OCI-LY7 (cell line): ENCODE results near the gene MPPED1. TPM values are rescaled to one million over a fixed set of nuclear protein-coding genes. Genes with fewer than 3 reads are reported as not detected.

Source experiments
- BruUV-seq: library from RNA; stranded (reverse); fragments of 400-500 nt; replicated peaks from 2 replicates; lab custom pipeline; 2021; lab: Mats Ljungman, UMichigan
- CTCF ChIA-PET: fragments of 300-600 bp; sonication (Branson Sonifier 250); formaldehyde crosslinking; loops from one replicate; lab custom pipeline; 2022; ENCODE audit warnings: antibody characterized with exemption; ENCODE audit not compliant: unreplicated experiment; lab: Charles Lee
- POLR2A ChIA-PET: fragments of 300-600 bp; sonication (Branson Sonifier 250); formaldehyde crosslinking; loops from one replicate; lab custom pipeline; 2022; ENCODE audit warnings: antibody characterized with exemption; lab: Charles Lee
- DNase-seq: peaks from one replicate; pipeline ENCODE4 v3.0.0-alpha.2; 2015; ENCODE audit warnings: low spot score
- H2AFZ ChIP-seq: fragments of 200-600 bp; sonication (generic), shearing (Covaris generic); 2 replicates; pipeline ENCODE4 v1.6.1; 2014; ENCODE audit warnings: mild to moderate bottlenecking, antibody characterized with exemption, low read length, moderate library complexity
- H3K27ac ChIP-seq: fragments of 200-600 bp; sonication (generic); 2 replicates; pipeline ENCODE4 v1.5.1; 2014; ENCODE audit warnings: mixed run types, low read depth, mild to moderate bottlenecking, moderate library complexity, low read length, inconsistent platforms; ENCODE audit not compliant: poor library complexity, severe bottlenecking
- H3K36me3 ChIP-seq: fragments of 200-600 bp; sonication (generic); 2 replicates; pipeline ENCODE4 v1.6.1; 2014; ENCODE audit warnings: mild to moderate bottlenecking, antibody characterized with exemption, low read length, moderate library complexity, mixed read lengths; ENCODE audit not compliant: insufficient read depth
- H3K4me1 ChIP-seq: fragments of 200-600 bp; sonication (generic); 2 replicates; pipeline ENCODE4 v1.5.1; 2014; ENCODE audit warnings: mild to moderate bottlenecking, low read length; ENCODE audit not compliant: insufficient read depth, poor library complexity, severe bottlenecking
- H3K4me2 ChIP-seq: fragments of 200-600 bp; sonication (generic); 2 replicates; pipeline ENCODE4 v1.6.1; 2014; ENCODE audit warnings: mild to moderate bottlenecking, low read length
- H3K4me3 ChIP-seq: fragments of 200-600 bp; sonication (generic); 2 replicates; pipeline ENCODE4 v1.5.1; 2014; ENCODE audit warnings: mild to moderate bottlenecking, low read depth, low read length; ENCODE audit not compliant: poor library complexity, severe bottlenecking
- H3K79me2 ChIP-seq: fragments of 200-600 bp; sonication (generic); 2 replicates; pipeline ENCODE4 v1.6.1; 2016; ENCODE audit warnings: low read depth, mild to moderate bottlenecking, low read length, moderate library complexity, mixed read lengths; ENCODE audit not compliant: insufficient read depth
- H3K9me2 ChIP-seq: fragments of 200-600 bp; sonication (generic); 2 replicates; pipeline ENCODE4 v1.6.1; 2016; ENCODE audit warnings: mild to moderate bottlenecking, low read length, mixed read lengths; ENCODE audit not compliant: insufficient read depth
- H3K9me3 ChIP-seq: fragments of 200-600 bp; sonication (generic); 2 replicates; pipeline ENCODE4 v1.6.1; 2014; ENCODE audit warnings: mild to moderate bottlenecking, mixed run types, low read length, mixed read lengths
- H4K20me1 ChIP-seq: fragments of 200-600 bp; sonication (generic); 2 replicates; pipeline ENCODE4 v1.6.1; 2014; ENCODE audit warnings: mild to moderate bottlenecking, antibody characterized with exemption, low read length, moderate library complexity, mixed read lengths; ENCODE audit not compliant: insufficient read depth
- EZH2phosphoT487 ChIP-seq: fragments of 200-600 bp; sonication (generic); IDR thresholded peaks from 2 replicates; pipeline ENCODE4 v1.6.1; 2018; ENCODE audit warnings: low read depth, borderline replicate concordance, mild to moderate bottlenecking, mixed run types, antibody characterized with exemption, low read length, moderate library complexity, mixed read lengths
- intact Hi-C: fragments of 100-400 bp; cut with micrococcal nuclease; formaldehyde crosslinking; loops from one replicate; pipeline ENCODE4 v1.10.0; 2022; ENCODE audit not compliant: unreplicated experiment
- total RNA-seq, 2 experiments: library from RNA; depleted of rRNA in 1 of 2; stranded (reverse); fragments of >200 nt in 1 of 2; shearing (Covaris generic) in 1 of 2; gene quantifications; 2 replicates each; pipeline ENCODE4 v1.2.3, GENCODE V29; 2014 to 2022
- TF ChIP-seq, protein P1 (sequence below): fragments of 200-600 bp; sonication (generic); conservative IDR thresholded peaks from 2 replicates; pipeline ENCODE4 v1.5.1; 2014; ENCODE audit warnings: mild to moderate bottlenecking, antibody characterized with exemption, low read length, moderate library complexity, mixed read lengths

Gene MPPED1
- total RNA-seq, 2 experiments from 2014 or later: not detected

DNA sequence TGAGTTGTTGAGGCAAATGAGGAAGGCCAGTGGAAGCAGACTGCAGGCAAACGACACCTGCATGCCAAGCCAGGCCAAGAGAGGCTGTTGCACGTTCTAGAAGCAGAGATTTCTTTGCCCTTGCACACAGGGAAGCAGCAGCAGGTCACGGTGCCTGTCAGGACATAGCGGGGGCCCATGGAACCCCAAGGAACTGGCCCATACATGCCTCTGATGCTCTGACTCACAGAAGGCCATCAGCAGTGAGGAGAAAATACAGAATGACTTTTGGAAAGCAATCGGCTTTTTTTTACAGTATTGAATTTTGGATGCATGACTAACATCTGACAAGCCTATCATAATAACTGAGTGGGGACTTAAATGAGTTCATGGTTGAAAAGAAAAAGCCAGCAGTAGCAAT is 123.9 kb downstream of the MPPED1 start:
- Histone ChIP-seq H3K27ac (no peak overlapping the region), H3K9me3 (no peaks in the 10 kb centered on the region), H3K79me2 (no peaks in the 10 kb centered on the region), H2AFZ (no peak overlapping the region), H3K4me2 (no peak overlapping the region), H4K20me1 (no peaks in the 10 kb centered on the region), H3K4me1 (no peaks in the 10 kb centered on the region), H3K9me2 (no peaks in the 10 kb centered on the region), H3K4me3 (no peak overlapping the region), H3K36me3 (no peaks in the 10 kb centered on the region)
- TF ChIP-seq EZH2phosphoT487: no peak
- TF ChIP-seq, protein P1, sequence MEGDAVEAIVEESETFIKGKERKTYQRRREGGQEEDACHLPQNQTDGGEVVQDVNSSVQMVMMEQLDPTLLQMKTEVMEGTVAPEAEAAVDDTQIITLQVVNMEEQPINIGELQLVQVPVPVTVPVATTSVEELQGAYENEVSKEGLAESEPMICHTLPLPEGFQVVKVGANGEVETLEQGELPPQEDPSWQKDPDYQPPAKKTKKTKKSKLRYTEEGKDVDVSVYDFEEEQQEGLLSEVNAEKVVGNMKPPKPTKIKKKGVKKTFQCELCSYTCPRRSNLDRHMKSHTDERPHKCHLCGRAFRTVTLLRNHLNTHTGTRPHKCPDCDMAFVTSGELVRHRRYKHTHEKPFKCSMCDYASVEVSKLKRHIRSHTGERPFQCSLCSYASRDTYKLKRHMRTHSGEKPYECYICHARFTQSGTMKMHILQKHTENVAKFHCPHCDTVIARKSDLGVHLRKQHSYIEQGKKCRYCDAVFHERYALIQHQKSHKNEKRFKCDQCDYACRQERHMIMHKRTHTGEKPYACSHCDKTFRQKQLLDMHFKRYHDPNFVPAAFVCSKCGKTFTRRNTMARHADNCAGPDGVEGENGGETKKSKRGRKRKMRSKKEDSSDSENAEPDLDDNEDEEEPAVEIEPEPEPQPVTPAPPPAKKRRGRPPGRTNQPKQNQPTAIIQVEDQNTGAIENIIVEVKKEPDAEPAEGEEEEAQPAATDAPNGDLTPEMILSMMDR: no peak
- BruUV-seq: no TSS peak
- POLR2A ChIA-PET: no interaction called here
- CTCF ChIA-PET: no interaction called here
- intact Hi-C loops: no loop called here
- DNase-seq: no peak

DNA sequence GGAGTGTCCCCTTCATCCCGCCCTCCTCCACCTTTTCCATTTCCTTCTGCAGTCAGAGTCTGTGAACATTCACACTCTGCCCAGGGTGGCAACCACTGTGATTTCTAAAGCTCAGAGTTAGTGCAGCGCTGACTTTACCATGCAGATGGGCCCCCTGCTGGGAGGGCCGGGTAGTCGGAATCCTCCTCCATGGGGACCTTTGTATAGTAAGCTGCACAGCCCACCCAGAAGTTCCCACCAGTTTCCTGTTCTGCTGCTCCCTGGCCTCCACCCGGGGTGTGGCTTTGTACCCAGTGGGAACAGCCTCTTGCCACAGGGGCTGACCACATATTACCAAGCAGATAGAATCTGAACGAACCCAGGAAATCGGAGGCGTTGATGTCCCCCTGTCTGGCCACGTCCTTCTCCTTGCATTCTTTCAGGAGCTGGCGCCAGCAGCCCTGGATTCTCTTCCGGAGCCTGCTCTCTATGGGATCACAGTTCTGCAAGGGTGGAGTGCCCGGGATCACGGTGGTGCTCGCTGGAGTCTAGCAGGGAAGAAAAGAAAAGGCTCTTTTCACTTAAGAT is 125.3 kb downstream of the MPPED1 start:
- Histone ChIP-seq H3K9me3 (no peaks in the 10 kb centered on the region), H3K9me2 (no peaks in the 10 kb centered on the region), H3K27ac (no peak overlapping the region), H2AFZ (no peak overlapping the region), H3K4me3 (no peak overlapping the region), H3K4me2 (no peak overlapping the region), H3K79me2 (no peaks in the 10 kb centered on the region), H4K20me1 (no peaks in the 10 kb centered on the region), H3K4me1 (no peaks in the 10 kb centered on the region), H3K36me3 (no peaks in the 10 kb centered on the region)
- BruUV-seq: no TSS peak
- POLR2A ChIA-PET: interaction anchor here (0.5 kb wide), 2 partner anchors 17 to 236 kb away, joined by 3 to 4 read pairs; no protein-coding TSS in a partner anchor
- peak; percentile 13 for DNase-seq
- intact Hi-C loops: no loop called here
- CTCF ChIA-PET: no interaction called here
- TF ChIP-seq, protein P1: peak; percentile 65
- TF ChIP-seq EZH2phosphoT487: no peak
